Tibial nerve (tissue), 3 donors: ENCODE data around the gene C2orf92.

Experiments
- POLR2A ChIP-seq, 2 donors: fragments of 450-650 bp; IDR thresholded peaks; one replicate each; pipeline ENCODE4 v1.6.1; 2017; ENCODE audit warnings: antibody characterized with exemption in 2 of 2, mild to moderate bottlenecking in 2 of 2, moderate library complexity in 2 of 2
- TF ChIP-seq, protein P1 (sequence below), 5 experiments: fragments of 200-600 bp in 3 of 5; fragments of 450-650 bp in 2 of 5; sonication (generic) in 3 of 5; IDR thresholded peaks; one replicate each; pipeline ENCODE4 v1.5.1; 2016 to 2019; ENCODE audit warnings: antibody characterized with exemption in 5 of 5, mild to moderate bottlenecking in 3 of 5, moderate library complexity in 2 of 5

DNA sequence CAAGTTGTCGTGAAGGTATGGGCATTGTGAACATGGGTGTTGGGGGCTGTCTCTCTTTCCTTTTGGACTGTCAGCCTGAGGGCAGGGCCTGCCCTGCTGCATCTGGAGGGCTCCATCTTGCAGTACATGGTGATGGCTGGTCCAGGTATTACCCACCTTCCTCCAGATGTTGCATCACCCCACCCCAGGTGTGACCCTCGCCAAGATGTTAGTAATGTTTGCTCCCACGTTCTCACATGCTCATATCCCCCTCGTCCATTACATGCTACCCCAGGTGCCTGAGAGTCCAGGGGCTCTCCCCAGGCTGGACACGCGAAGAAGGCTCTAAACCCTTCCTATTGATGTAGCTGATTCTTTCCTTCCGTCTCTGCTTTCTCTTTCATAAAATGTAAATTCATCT lies 57.8 kb downstream of the C2orf92 start:
- TF ChIP-seq POLR2A (IDR thresholded peaks at IDR 0.05) = no peak
- TF ChIP-seq, protein P1, sequence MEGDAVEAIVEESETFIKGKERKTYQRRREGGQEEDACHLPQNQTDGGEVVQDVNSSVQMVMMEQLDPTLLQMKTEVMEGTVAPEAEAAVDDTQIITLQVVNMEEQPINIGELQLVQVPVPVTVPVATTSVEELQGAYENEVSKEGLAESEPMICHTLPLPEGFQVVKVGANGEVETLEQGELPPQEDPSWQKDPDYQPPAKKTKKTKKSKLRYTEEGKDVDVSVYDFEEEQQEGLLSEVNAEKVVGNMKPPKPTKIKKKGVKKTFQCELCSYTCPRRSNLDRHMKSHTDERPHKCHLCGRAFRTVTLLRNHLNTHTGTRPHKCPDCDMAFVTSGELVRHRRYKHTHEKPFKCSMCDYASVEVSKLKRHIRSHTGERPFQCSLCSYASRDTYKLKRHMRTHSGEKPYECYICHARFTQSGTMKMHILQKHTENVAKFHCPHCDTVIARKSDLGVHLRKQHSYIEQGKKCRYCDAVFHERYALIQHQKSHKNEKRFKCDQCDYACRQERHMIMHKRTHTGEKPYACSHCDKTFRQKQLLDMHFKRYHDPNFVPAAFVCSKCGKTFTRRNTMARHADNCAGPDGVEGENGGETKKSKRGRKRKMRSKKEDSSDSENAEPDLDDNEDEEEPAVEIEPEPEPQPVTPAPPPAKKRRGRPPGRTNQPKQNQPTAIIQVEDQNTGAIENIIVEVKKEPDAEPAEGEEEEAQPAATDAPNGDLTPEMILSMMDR (IDR thresholded peaks at IDR 0.05) = no peak
